ENCODE data around the gene PCYOX1L.

DNA sequence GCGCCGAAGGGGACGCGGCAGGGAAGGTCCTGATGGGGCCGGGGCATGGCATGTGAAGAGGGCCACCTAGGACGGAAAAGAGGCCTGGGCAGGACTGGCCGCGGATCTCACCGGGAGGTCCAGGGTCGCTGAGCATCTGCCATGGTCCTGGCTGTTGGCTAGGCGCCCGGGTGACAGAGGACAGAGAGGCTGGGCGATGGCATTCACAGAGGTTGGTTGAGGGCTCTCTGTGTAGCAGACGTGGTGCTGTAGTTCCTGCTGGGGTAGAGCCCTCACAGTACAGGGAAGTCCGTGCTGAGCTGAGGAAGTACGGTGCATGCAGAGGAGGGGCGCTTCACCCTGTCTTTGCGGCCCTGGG, 427 bp downstream of the PCYOX1L start:
- TF ChIP-seq, protein P1, sequence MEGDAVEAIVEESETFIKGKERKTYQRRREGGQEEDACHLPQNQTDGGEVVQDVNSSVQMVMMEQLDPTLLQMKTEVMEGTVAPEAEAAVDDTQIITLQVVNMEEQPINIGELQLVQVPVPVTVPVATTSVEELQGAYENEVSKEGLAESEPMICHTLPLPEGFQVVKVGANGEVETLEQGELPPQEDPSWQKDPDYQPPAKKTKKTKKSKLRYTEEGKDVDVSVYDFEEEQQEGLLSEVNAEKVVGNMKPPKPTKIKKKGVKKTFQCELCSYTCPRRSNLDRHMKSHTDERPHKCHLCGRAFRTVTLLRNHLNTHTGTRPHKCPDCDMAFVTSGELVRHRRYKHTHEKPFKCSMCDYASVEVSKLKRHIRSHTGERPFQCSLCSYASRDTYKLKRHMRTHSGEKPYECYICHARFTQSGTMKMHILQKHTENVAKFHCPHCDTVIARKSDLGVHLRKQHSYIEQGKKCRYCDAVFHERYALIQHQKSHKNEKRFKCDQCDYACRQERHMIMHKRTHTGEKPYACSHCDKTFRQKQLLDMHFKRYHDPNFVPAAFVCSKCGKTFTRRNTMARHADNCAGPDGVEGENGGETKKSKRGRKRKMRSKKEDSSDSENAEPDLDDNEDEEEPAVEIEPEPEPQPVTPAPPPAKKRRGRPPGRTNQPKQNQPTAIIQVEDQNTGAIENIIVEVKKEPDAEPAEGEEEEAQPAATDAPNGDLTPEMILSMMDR (IDR thresholded peaks at IDR 0.05; ENCODE audit: poor library complexity, severe bottlenecking) = no peak
- TF ChIP-seq POLR2AphosphoS5 (IDR thresholded peaks at IDR 0.05) = no peak

Data from neural cell (in vitro differentiated cells).